ENCODE results near the gene CXCL9. TPM values are rescaled to one million over a fixed set of nuclear protein-coding genes. Genes with fewer than 3 reads are reported as not detected.

Gene CXCL9
- total RNA-seq: not detected in 2 replicates

GRCh38 chr4:76007089-76007862 lies at the start of gene CXCL9:
Gene CXCL9 (minus strand): TSS chr4:76007509. CDS start chr4:76007449, 60 bp downstream.

GRCh38 chr4:76035799-76036380 lies 28.6 kb upstream of the CXCL9 start, which contains the start of gene CXCL11:
Gene CXCL11 (minus strand): TSS chr4:76036070. CDS start chr4:76035987, 83 bp downstream.

GRCh38 chr4:76023389-76023788 lies 16.1 kb upstream of the CXCL9 start, which contains the start of gene CXCL10:
Gene CXCL10 (minus strand): TSS chr4:76023497. CDS start chr4:76023431, 66 bp downstream.

Other genes starting within 250 kb of the CXCL9 start
- gene PPEF2, start 105.1 kb downstream of the CXCL9 start, total RNA-seq: not detected in 2 replicates
- 14.9 and 26.0 TPM in 2 replicates for gene NAAA, start 66.5 kb downstream of the CXCL9 start, total RNA-seq
- 23.4 and 28.5 TPM in 2 replicates for gene SDAD1, start 16.6 kb downstream of the CXCL9 start, total RNA-seq
- gene CXCL10, start 16.0 kb upstream of the CXCL9 start, total RNA-seq: not detected in 2 replicates
- gene CXCL11, start 28.6 kb upstream of the CXCL9 start, total RNA-seq: not detected in 2 replicates
- not detected in 2 replicates for gene ART3, start 67.2 kb upstream of the CXCL9 start, total RNA-seq
- gene NUP54, start 140.9 kb upstream of the CXCL9 start, total RNA-seq: 23.0 and 30.6 TPM in 2 replicates
- gene SCARB2, start 206.3 kb upstream of the CXCL9 start, total RNA-seq: 194 and 240 TPM in 2 replicates
- gene FAM47E, start 244.2 kb upstream of the CXCL9 start, total RNA-seq: 0.44 and 0.78 TPM in 2 replicates

All from cardiac ventricle fibroblast (primary cell).